K562 (cell line): ENCODE results near the gene CAVIN1. TPM values are rescaled to one million over a fixed set of nuclear protein-coding genes. Genes with fewer than 3 reads are reported as not detected.
"Not testable (repeated sequence)": the region's sequence is repeated elsewhere in the genome, so short reads cannot be mapped to it uniquely, and the experiment has no call there.

ENCODE experiments used
- ATAC-seq: fragments of 200-7000 bp; cut with Tn5 transposase; 3 replicates; pipeline ENCODE4 v1.9.1; 2020; ENCODE audit warnings: moderate library complexity
- BruUV-seq: library from RNA; stranded (reverse); fragments of 400-500 nt; replicated peaks from 2 replicates; lab custom pipeline; 2021; lab: Mats Ljungman, UMichigan
- CTCF ChIA-PET: fragments of 300-600 bp; formaldehyde crosslinking; extraction: SDS; loops from one replicate; lab custom pipeline; 2021; ENCODE audit warnings: low intra/inter-chr PET ratio; lab: Yijun Ruan, JAX
- POLR2A ChIA-PET: fragments of 300-600, 350-650 bp; sonication (Branson Sonifier 250); formaldehyde crosslinking; extraction: SDS; loops from one replicate; lab custom pipeline; 2021; ENCODE audit warnings: antibody characterized with exemption, inconsistent platforms; lab: Yijun Ruan, JAX
- DNase-seq, 4 experiments: peaks; one replicate each; pipeline versions ENCODE4 v3.0.0 to v3.0.0-alpha.2; 2011 to 2018; ENCODE audit warnings: low spot score in 3 of 4, mixed read lengths in 3 of 4; ENCODE audit errors: extremely low read depth in 1 of 4
- FAIRE-seq: peaks from 2 replicates; lab custom pipeline; 2011; peaks lifted over from hg19 to GRCh38; lab: Jason Lieb, UNC
- H2AFZ ChIP-seq: 2 replicates; pipeline ENCODE4 v1.6.0; 2011; ENCODE audit warnings: low read depth, low read length, control low read depth, inconsistent platforms
- H3K27ac ChIP-seq: fragments of 200-600 bp; 3 replicates; pipeline ENCODE4 v1.8.0; 2011; ENCODE audit warnings: low read depth, mild to moderate bottlenecking, control low read depth, inconsistent platforms, low read length, moderate library complexity, mixed read lengths; ENCODE audit errors: extremely low read depth
- H3K27me3 ChIP-seq, 2 experiments: fragments of 300-600 bp in 1 of 2; 2 replicates in 1 of 2; 3 replicates in 1 of 2; pipeline versions ENCODE4 v1.6.0 to v1.8.0; 2011; ENCODE audit warnings: inconsistent platforms in 2 of 2, low read length in 2 of 2, mild to moderate bottlenecking in 1 of 2, mixed read lengths in 1 of 2, moderate library complexity in 1 of 2; ENCODE audit not compliant: control insufficient read depth in 2 of 2, insufficient read depth in 2 of 2
- H3K36me3 ChIP-seq: fragments of 300-600 bp; 3 replicates; pipeline ENCODE4 v1.8.0; 2011; ENCODE audit warnings: mild to moderate bottlenecking, low read length, inconsistent platforms; ENCODE audit not compliant: control insufficient read depth, insufficient read depth
- H3K4me1 ChIP-seq, 2 experiments: fragments of 200-600 bp in 1 of 2; replicated peaks in 1 of 2; 2 replicates in 1 of 2; 3 replicates in 1 of 2; pipeline versions ENCODE4 v1.5.1 to v1.8.0; 2011; ENCODE audit warnings: inconsistent platforms in 2 of 2, low read length in 2 of 2, mild to moderate bottlenecking in 1 of 2, mixed read lengths in 1 of 2, moderate library complexity in 1 of 2; ENCODE audit not compliant: control insufficient read depth in 2 of 2, insufficient read depth in 2 of 2
- H3K4me2 ChIP-seq: 2 replicates; pipeline ENCODE4 v1.6.1; 2011; ENCODE audit warnings: low read length, control low read depth, inconsistent platforms, mixed read lengths; ENCODE audit not compliant: insufficient read depth
- H3K4me3 ChIP-seq: fragments of 200-600 bp; sonication (generic), shearing (Covaris generic); 2 replicates; pipeline ENCODE4 v1.5.1; 2016; ENCODE audit warnings: control low read depth, inconsistent platforms
- H3K79me2 ChIP-seq: fragments of 200-600 bp; 3 replicates; pipeline ENCODE4 v1.8.0; 2011; ENCODE audit warnings: low read length, inconsistent platforms; ENCODE audit not compliant: control insufficient read depth, insufficient read depth
- H3K9ac ChIP-seq, 2 experiments: 2 replicates each; pipeline versions ENCODE4 v1.6.0 to v1.6.1; 2011; ENCODE audit warnings: low read depth in 2 of 2, low read length in 2 of 2, control low read depth in 1 of 2, inconsistent platforms in 1 of 2, mild to moderate bottlenecking in 1 of 2, mixed read lengths in 1 of 2; ENCODE audit not compliant: insufficient read depth in 1 of 2
- H3K9me1 ChIP-seq: one replicate; pipeline ENCODE4 v1.6.0; 2011; ENCODE audit warnings: inconsistent platforms, mild to moderate bottlenecking, low read length, moderate library complexity; ENCODE audit not compliant: control insufficient read depth, insufficient read depth
- H3K9me3 ChIP-seq: replicated peaks from 2 replicates; pipeline ENCODE4 v1.5.1; 2011; ENCODE audit warnings: low read depth, low read length, inconsistent platforms; ENCODE audit not compliant: control insufficient read depth, insufficient read depth
- H4K20me1 ChIP-seq: replicated peaks from 2 replicates; pipeline ENCODE4 v1.6.1; 2011; ENCODE audit warnings: low read length, inconsistent platforms, mixed read lengths; ENCODE audit not compliant: control insufficient read depth, insufficient read depth
- C11orf30 ChIP-seq: fragments of 450-650 bp; IDR thresholded peaks from 2 replicates; pipeline ENCODE4 v1.6.1; 2016; ENCODE audit warnings: low read depth, mild to moderate bottlenecking
- CEBPB ChIP-seq: fragments of 450-650 bp; IDR thresholded peaks from 2 replicates; pipeline ENCODE4 v1.6.1; 2016; ENCODE audit warnings: missing genetic modification characterization, missing compliant biosample characterization
- MAFF ChIP-seq: IDR thresholded peaks from 2 replicates; pipeline ENCODE4 v1.6.1; 2012; ENCODE audit warnings: low read length, improper control_type of control experiment
- MAFG ChIP-seq: fragments of 450-650 bp; conservative IDR thresholded peaks from 2 replicates; pipeline ENCODE4 v1.6.1; 2016; ENCODE audit warnings: missing genetic modification characterization, missing compliant biosample characterization
- MAFK ChIP-seq: IDR thresholded peaks from 2 replicates; pipeline ENCODE4 v1.6.1; 2011; ENCODE audit warnings: low read length, improper control_type of control experiment
- YY1 ChIP-seq, 3 experiments: IDR thresholded peaks; 2 replicates each; pipeline ENCODE4 v1.6.1; 2011; ENCODE audit warnings: low read length in 2 of 3, mild to moderate bottlenecking in 2 of 3, moderate library complexity in 2 of 3, borderline replicate concordance in 1 of 3, control low read depth in 1 of 3, low read depth in 1 of 3; ENCODE audit not compliant: insufficient read depth in 3 of 3, insufficient replicate concordance in 2 of 3, control insufficient read depth in 1 of 3, insufficient read length in 1 of 3; ENCODE audit errors: extremely low read depth in 1 of 3
- ZNF316 ChIP-seq: fragments of 450-650 bp; IDR thresholded peaks from 2 replicates; pipeline ENCODE4 v1.6.1; 2016
- WGBS: fragments of 100-300 bp; shearing (Covaris generic); methylation state at CpG from one replicate; pipeline ENCODE4 v1.1.6; 2016; ENCODE audit warnings: low coverage, mixed read lengths; ENCODE audit not compliant: insufficient coverage; ENCODE audit errors: missing lambda C conversion rate; 5-methylcytosine and 5-hydroxymethylcytosine counted together
- in situ Hi-C: fragments of 300-500 bp; cut with MboI; formaldehyde crosslinking; loops from 4 replicates; pipeline ENCODE4 v1.15.0; 2018; ENCODE audit warnings: inconsistent platforms, mixed read lengths
- intact Hi-C: fragments of 100-400 bp; cut with micrococcal nuclease; formaldehyde crosslinking; loops from 2 replicates; pipeline ENCODE4 v1.14.2; 2022
- polyA plus RNA-seq, 8 experiments: library from polyadenylated mRNA; depleted of rRNA in 4 of 8; stranded (reverse) in 5 of 8; unstranded in 3 of 8; fragments of >200 nt; fragmentation: Nextera tagmentation in 2 of 8; fragmentation: Illumina TruSeq in 1 of 8; extraction: Ambion mirVana in 2 of 8; extraction: Trizol in 1 of 8; gene quantifications; 2 replicates each; pipeline versions ENCODE4 v1.2.1 to v1.2.3, GENCODE V29; 2011 to 2014; ENCODE audit warnings: inconsistent platforms in 1 of 8, missing spikeins in 1 of 8
- total RNA-seq, 7 experiments: library from RNA; depleted of rRNA in 6 of 7; stranded (reverse); fragments of >200 nt in 6 of 7; fragmentation: Illumina TruSeq in 2 of 7; extraction: Trizol in 2 of 7; gene quantifications; 2 replicates each; pipeline versions ENCODE4 v1.2.1 to v1.2.3, GENCODE V29; 2011 to 2021; ENCODE audit warnings: low replicate concordance in 1 of 7

CAVIN1 gene
- total and polyA plus RNA-seq, 9 of the 15 experiments (the other 6 are each of a cell fraction or from before 2014, with no cell fraction given), result 6.8 to 162 (median 74.5) TPM

- Histone ChIP-seq H4K20me1 (no peaks in the 10 kb centered on the region), H3K27ac (no peak overlapping the region), H3K4me1 (peaks cover 2 to 3% of the 10 kb centered on the region in 2 experiments; a peak in 4 of 5 replicates), H3K79me2 (peaks cover 4% of the 10 kb centered on the region), H3K27me3 (no peaks in the 10 kb centered on the region), H3K36me3 (no peaks in the 10 kb centered on the region), H3K9ac (no peak overlapping the region), H3K4me2 (no peak overlapping the region), H3K9me1 (no peaks in the 10 kb centered on the region), H3K4me3 (no peak overlapping the region), H2AFZ (peak overlapping the region; percentile 5; the same call in 1 of the 2 replicates), H3K9me3 (no peaks in the 10 kb centered on the region)
- WGBS, result 63% methylated on average over 4 of the region's 4 CpGs
- CTCF ChIA-PET, result no interaction called here
- TF ChIP-seq YY1 (IDR thresholded peaks at IDR 0.05; ENCODE audit: borderline replicate concordance in 1 of 3, control insufficient read depth in 1 of 3, extremely low read depth in 1 of 3, insufficient read depth in 3 of 3, insufficient read length in 1 of 3, insufficient replicate concordance in 2 of 3, low read depth in 1 of 3, low read length in 2 of 3) (no peak), CEBPB (tag) (peak; percentile 85)
- intact Hi-C loops, result no loop called here
- no peak for FAIRE-seq
- DNase-seq, result no peak
- no TSS peak for BruUV-seq
- ATAC-seq, result no peak
- in situ Hi-C loops, result no loop called here
- POLR2A ChIA-PET, result interaction anchor here (0.6 to 1.0 kb wide), 3 partner anchors 8 to 35 kb away, joined by 3 read pairs; no protein-coding TSS in a partner anchor
Observed at GRCh38 chr17:42392692-42393415, 30.2 kb downstream of the CAVIN1 start.

- H3K27me3 ChIP-seq, H4K20me1 ChIP-seq, H3K27ac ChIP-seq, in situ Hi-C loops, BruUV-seq, CTCF ChIA-PET, H3K9me1 ChIP-seq, H3K4me2 ChIP-seq, intact Hi-C loops: not testable (repeated sequence)
- 76% methylated on average over 8 of the region's 8 CpGs for WGBS
- peak overlapping the region in 1 of 2 experiments; percentile 13; a peak in 1 of 4 replicates for H3K9ac ChIP-seq
- TF ChIP-seq MAFF, result 0 out of 2 replicates have a peak, but pooled peaks have one; percentile 20
- TF ChIP-seq MAFG (tag), result peak; percentile 45; the same call in 1 of the 2 replicates
- TF ChIP-seq C11orf30, result peak; percentile 69
- peak; percentile 85 for TF ChIP-seq ZNF316
- TF ChIP-seq MAFK, result 0 out of 2 replicates have a peak, but pooled peaks have one; percentile 23
- TF ChIP-seq, all 486 proteins: peak for 5; not testable (repeated sequence) for 481
- H2AFZ ChIP-seq, ATAC-seq, DNase-seq, FAIRE-seq, POLR2A ChIA-PET, H3K36me3 ChIP-seq, H3K9me3 ChIP-seq, H3K4me3 ChIP-seq: not testable (repeated sequence)
- Histone ChIP-seq H3K4me1 (peaks cover 8 to 11% of the 10 kb centered on the region in 2 experiments), H3K79me2 (peaks cover 19% of the 10 kb centered on the region)
Observed at GRCh38 chr17:42391439-42391838, 31.6 kb downstream of the CAVIN1 start.
